MM.1S (cell line): ENCODE data around the gene ISCA1.
"Not testable (repeated sequence)": the region's sequence is repeated elsewhere in the genome, so short reads cannot be mapped to it uniquely, and the experiment has no call there.

Source experiments
- CTCF ChIP-seq: fragments of 300-600 bp; sonication (generic); IDR thresholded peaks from 2 replicates; pipeline ENCODE4 v1.5.1; 2016; ENCODE audit warnings: antibody characterized with exemption, low read length, mixed read lengths
- EZH2 ChIP-seq: fragments of 300-600 bp; sonication (generic); optimal IDR thresholded peaks from 2 replicates; pipeline ENCODE3; 2017; ENCODE audit warnings: low read depth, mild to moderate bottlenecking, antibody characterized with exemption, low read length, mixed read lengths

- TF ChIP-seq CTCF, EZH2: not testable (repeated sequence)
Measured at GRCh38 chr9:86290341-86290740, 8.0 kb upstream of the ISCA1 start.
